Measurements from ENCODE around the gene C10orf90.

Gene C10orf90

DNA sequence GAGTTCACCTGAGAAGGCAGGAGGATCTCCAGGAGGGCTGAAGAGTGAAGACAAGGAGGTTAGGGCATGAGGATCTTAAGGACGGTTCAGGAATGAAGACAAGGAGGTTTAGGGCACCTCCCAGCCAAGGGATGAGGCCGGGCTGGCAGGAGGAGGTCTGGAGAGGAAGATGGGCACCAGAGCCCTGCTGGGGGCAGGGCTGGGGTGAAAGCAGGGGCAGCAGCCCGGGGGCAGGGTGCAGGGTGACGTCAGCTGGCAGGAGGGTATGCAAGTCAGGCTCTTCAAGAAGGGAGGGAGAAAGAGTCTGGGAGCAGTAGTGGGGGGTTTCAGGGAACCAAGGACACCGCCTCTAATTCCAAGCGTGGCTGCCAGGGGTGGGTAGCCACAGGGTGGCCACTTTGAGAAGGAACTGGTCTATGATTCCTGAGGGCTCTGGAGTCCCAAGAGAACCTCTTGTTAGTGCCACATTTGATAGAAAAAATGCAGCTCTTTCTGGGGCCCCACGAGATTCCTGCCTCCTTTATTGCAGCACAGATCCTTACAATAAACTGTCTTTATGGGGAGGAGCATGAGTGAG is 101.6 kb downstream of the C10orf90 start:
- no peak for TF ChIP-seq FOXP2 (optimal IDR thresholded peaks at IDR 0.05; ENCODE audit: borderline replicate concordance, extremely low read depth, extremely low read length, insufficient read depth)
- no peak for TF ChIP-seq SIN3A (IDR thresholded peaks at IDR 0.05; ENCODE audit: borderline replicate concordance, insufficient read depth, low read length)
- no peak for TF ChIP-seq POLR2AphosphoS5 (IDR thresholded peaks at IDR 0.05; ENCODE audit: low read depth, low read length)
- TF ChIP-seq, protein P1, sequence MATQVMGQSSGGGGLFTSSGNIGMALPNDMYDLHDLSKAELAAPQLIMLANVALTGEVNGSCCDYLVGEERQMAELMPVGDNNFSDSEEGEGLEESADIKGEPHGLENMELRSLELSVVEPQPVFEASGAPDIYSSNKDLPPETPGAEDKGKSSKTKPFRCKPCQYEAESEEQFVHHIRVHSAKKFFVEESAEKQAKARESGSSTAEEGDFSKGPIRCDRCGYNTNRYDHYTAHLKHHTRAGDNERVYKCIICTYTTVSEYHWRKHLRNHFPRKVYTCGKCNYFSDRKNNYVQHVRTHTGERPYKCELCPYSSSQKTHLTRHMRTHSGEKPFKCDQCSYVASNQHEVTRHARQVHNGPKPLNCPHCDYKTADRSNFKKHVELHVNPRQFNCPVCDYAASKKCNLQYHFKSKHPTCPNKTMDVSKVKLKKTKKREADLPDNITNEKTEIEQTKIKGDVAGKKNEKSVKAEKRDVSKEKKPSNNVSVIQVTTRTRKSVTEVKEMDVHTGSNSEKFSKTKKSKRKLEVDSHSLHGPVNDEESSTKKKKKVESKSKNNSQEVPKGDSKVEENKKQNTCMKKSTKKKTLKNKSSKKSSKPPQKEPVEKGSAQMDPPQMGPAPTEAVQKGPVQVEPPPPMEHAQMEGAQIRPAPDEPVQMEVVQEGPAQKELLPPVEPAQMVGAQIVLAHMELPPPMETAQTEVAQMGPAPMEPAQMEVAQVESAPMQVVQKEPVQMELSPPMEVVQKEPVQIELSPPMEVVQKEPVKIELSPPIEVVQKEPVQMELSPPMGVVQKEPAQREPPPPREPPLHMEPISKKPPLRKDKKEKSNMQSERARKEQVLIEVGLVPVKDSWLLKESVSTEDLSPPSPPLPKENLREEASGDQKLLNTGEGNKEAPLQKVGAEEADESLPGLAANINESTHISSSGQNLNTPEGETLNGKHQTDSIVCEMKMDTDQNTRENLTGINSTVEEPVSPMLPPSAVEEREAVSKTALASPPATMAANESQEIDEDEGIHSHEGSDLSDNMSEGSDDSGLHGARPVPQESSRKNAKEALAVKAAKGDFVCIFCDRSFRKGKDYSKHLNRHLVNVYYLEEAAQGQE (IDR thresholded peaks at IDR 0.05; ENCODE audit: insufficient read depth in 1 of 2, low read depth in 2 of 2, low read length in 2 of 2), result no peak

DNA sequence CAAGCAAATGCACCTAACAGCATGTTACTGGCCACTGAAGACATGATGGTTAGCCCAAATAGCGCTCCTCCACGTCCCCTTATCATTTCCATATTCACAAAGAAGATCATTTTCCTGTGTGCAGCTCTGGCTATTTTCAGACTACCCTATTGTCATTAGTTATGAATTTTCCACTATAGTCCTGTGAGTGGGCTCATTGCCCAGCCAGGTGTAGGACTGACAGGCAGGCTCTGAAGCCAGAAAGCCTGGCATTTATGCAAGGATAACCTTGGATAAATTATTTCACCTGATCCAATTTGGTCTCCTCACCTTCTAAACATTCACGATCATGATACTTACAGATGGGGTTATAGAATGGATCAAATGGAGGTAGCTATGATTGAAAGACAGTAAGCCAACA is 104.6 kb downstream of the C10orf90 start:
- TF ChIP-seq FOXP2 (optimal IDR thresholded peaks at IDR 0.05; ENCODE audit: borderline replicate concordance, extremely low read depth, extremely low read length, insufficient read depth) (no peak), TAF1 (IDR thresholded peaks at IDR 0.05; ENCODE audit: borderline replicate concordance, insufficient read depth, low read length) (no peak), SIN3A (IDR thresholded peaks at IDR 0.05; ENCODE audit: borderline replicate concordance, insufficient read depth, low read length) (no peak), POLR2AphosphoS5 (IDR thresholded peaks at IDR 0.05; ENCODE audit: low read depth, low read length) (no peak)
- TF ChIP-seq, protein P1 (IDR thresholded peaks at IDR 0.05; ENCODE audit: insufficient read depth in 1 of 2, low read depth in 2 of 2, low read length in 2 of 2), result no peak

DNA sequence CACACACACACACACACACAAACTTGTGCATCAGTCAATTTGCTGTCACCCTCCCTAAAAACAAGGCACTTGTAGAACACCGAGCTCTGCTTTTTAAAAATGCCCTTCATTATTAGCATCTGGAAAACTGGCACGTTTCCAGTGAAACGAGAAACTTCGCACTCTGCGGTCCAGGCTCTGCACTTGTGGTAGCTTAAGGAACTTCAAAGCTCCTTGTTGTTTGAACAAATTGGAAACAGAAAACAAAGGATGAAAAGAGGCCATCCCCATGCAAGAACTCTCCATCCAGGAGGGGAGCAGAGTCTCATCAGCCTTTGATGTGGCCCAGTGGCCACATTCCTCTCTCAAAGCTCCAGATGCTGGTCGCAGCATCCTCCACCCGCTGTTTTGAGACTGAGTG is 105.1 kb downstream of the C10orf90 start:
- no peak for TF ChIP-seq TAF1 (IDR thresholded peaks at IDR 0.05; ENCODE audit: borderline replicate concordance, insufficient read depth, low read length)
- TF ChIP-seq, protein P1 (IDR thresholded peaks at IDR 0.05; ENCODE audit: insufficient read depth in 1 of 2, low read depth in 2 of 2, low read length in 2 of 2), result no peak
- TF ChIP-seq SIN3A (IDR thresholded peaks at IDR 0.05; ENCODE audit: borderline replicate concordance, insufficient read depth, low read length), result no peak
- no peak for TF ChIP-seq POLR2AphosphoS5 (IDR thresholded peaks at IDR 0.05; ENCODE audit: low read depth, low read length)
- TF ChIP-seq FOXP2 (optimal IDR thresholded peaks at IDR 0.05; ENCODE audit: borderline replicate concordance, extremely low read depth, extremely low read length, insufficient read depth), result no peak

DNA sequence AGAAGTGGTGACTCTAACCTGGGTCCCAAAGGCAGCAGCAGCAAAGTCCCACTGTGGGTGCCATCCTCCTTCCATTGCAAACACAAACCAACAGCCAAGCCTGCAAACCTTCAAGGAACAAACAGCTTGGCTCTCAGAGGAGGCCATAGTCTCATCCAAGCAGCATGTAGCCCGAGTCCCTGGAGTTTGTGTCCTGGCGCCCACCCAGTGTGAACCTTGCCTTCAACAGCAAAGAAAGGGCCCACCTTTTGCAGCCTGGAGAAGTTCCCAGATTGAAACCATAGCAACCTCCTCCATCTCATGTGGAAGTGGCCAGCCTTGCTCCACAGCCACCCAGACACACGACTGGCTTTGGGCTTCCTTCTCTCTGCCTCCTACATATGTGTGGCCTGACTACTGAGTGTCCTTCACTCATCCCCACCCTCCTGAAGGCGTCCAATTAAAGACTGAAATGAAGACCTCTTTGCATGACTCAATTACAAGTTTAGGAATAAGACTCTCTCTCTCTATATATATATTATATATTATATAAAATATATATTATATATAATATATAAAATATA is 106.1 kb downstream of the C10orf90 start:
- TF ChIP-seq SIN3A (IDR thresholded peaks at IDR 0.05; ENCODE audit: borderline replicate concordance, insufficient read depth, low read length), result no peak
- TF ChIP-seq, protein P1 (IDR thresholded peaks at IDR 0.05; ENCODE audit: insufficient read depth in 1 of 2, low read depth in 2 of 2, low read length in 2 of 2), result no peak
- no peak for TF ChIP-seq FOXP2 (optimal IDR thresholded peaks at IDR 0.05; ENCODE audit: borderline replicate concordance, extremely low read depth, extremely low read length, insufficient read depth)
- no peak for TF ChIP-seq TAF1 (IDR thresholded peaks at IDR 0.05; ENCODE audit: borderline replicate concordance, insufficient read depth, low read length)
- no peak for TF ChIP-seq POLR2AphosphoS5 (IDR thresholded peaks at IDR 0.05; ENCODE audit: low read depth, low read length)
